ENCODE results near the gene CHIC2.

Gene CHIC2

GRCh38 chr4:54098375-54098774, 34.0 kb upstream of the CHIC2 start:
- peaks cover 25 to 100% (median 78%) of the 10 kb centered on the region in 5 experiments for H3K27me3 ChIP-seq (replicated peaks in 2 of 5; ENCODE audit: control insufficient read depth in 4 of 5, insufficient read depth in 5 of 5, low read length in 4 of 5)
- CTCF ChIA-PET, result interaction anchor here (1.1 to 2.7 kb wide), 3 partner anchors 12 to 168 kb away, joined by 3 to 9 read pairs (median 4); no protein-coding TSS in a partner anchor
- H3K4me3 ChIP-seq (ENCODE audit: control insufficient read depth in 1 of 7, extremely low read depth in 1 of 7, insufficient read depth in 4 of 7, low read depth in 2 of 7, low read length in 6 of 7), result no peak overlapping the region
- peaks cover 0 to 36% (median 28%) of the 10 kb centered on the region in 4 experiments for H3K4me1 ChIP-seq (ENCODE audit: control extremely low read depth in 1 of 4, control insufficient read depth in 4 of 4, insufficient read depth in 4 of 4, low read length in 3 of 4)
- DNase-seq, result no peak
- no peaks in the 10 kb centered on the region for H3K9me3 ChIP-seq (ENCODE audit: control extremely low read depth in 1 of 5, control insufficient read depth in 4 of 5, insufficient read depth in 2 of 5, low read depth in 1 of 5, low read length in 4 of 5)
- POLR2A ChIA-PET, result no interaction called here
- no peaks in the 10 kb centered on the region for H3K36me3 ChIP-seq (ENCODE audit: control insufficient read depth in 4 of 4, insufficient read depth in 4 of 4, low read length in 3 of 4)
- 27% methylated on average over 2 of the region's 5 CpGs for WGBS (ENCODE audit: insufficient coverage)
- no peak overlapping the region for H3K27ac ChIP-seq (ENCODE audit: insufficient read depth in 1 of 2, low read depth in 1 of 2, low read length in 2 of 2, poor library complexity in 1 of 2, severe bottlenecking in 2 of 2)

- CTCF ChIA-PET, result interaction anchor here (0.6 to 1.6 kb wide), 5 partner anchors 10 to 45 kb away, joined by 3 to 4 read pairs (median 3); no protein-coding TSS in a partner anchor
- H3K9me3 ChIP-seq (ENCODE audit: control extremely low read depth in 1 of 5, control insufficient read depth in 4 of 5, insufficient read depth in 2 of 5, low read depth in 1 of 5, low read length in 4 of 5), result no peaks in the 10 kb centered on the region
- POLR2A ChIA-PET, result no interaction called here
- no peak for DNase-seq
- WGBS (ENCODE audit: insufficient coverage), result 24% methylated on average over 5 of the region's 6 CpGs
- H3K36me3 ChIP-seq (ENCODE audit: control insufficient read depth in 4 of 4, insufficient read depth in 4 of 4, low read length in 3 of 4), result no peaks in the 10 kb centered on the region
- peaks cover 27 to 100% (median 78%) of the 10 kb centered on the region in 5 experiments for H3K27me3 ChIP-seq (replicated peaks in 2 of 5; ENCODE audit: control insufficient read depth in 4 of 5, insufficient read depth in 5 of 5, low read length in 4 of 5)
- no peak overlapping the region for H3K27ac ChIP-seq (ENCODE audit: insufficient read depth in 1 of 2, low read depth in 1 of 2, low read length in 2 of 2, poor library complexity in 1 of 2, severe bottlenecking in 2 of 2)
- H3K4me3 ChIP-seq (ENCODE audit: control insufficient read depth in 1 of 7, extremely low read depth in 1 of 7, insufficient read depth in 4 of 7, low read depth in 2 of 7, low read length in 6 of 7), result no peak overlapping the region
- peaks cover 0 to 41% (median 31%) of the 10 kb centered on the region in 4 experiments for H3K4me1 ChIP-seq (ENCODE audit: control extremely low read depth in 1 of 4, control insufficient read depth in 4 of 4, insufficient read depth in 4 of 4, low read length in 3 of 4)
Measured at GRCh38 chr4:54097152-54097551, 32.7 kb upstream of the CHIC2 start.

- no peak overlapping the region for H3K27ac ChIP-seq (ENCODE audit: insufficient read depth in 1 of 2, low read depth in 1 of 2, low read length in 2 of 2, poor library complexity in 1 of 2, severe bottlenecking in 2 of 2)
- H3K4me3 ChIP-seq (ENCODE audit: control insufficient read depth in 1 of 7, extremely low read depth in 1 of 7, insufficient read depth in 4 of 7, low read depth in 2 of 7, low read length in 6 of 7), result no peak overlapping the region
- no peaks in the 10 kb centered on the region for H3K36me3 ChIP-seq (ENCODE audit: control insufficient read depth in 4 of 4, insufficient read depth in 4 of 4, low read length in 3 of 4)
- H3K4me1 ChIP-seq (ENCODE audit: control extremely low read depth in 1 of 4, control insufficient read depth in 4 of 4, insufficient read depth in 4 of 4, low read length in 3 of 4), result peaks cover 2 to 44% (median 35%) of the 10 kb centered on the region in 4 experiments
- no peaks in the 10 kb centered on the region for H3K9me3 ChIP-seq (ENCODE audit: control extremely low read depth in 1 of 5, control insufficient read depth in 4 of 5, insufficient read depth in 2 of 5, low read depth in 1 of 5, low read length in 4 of 5)
- H3K27me3 ChIP-seq (replicated peaks in 2 of 5; ENCODE audit: control insufficient read depth in 4 of 5, insufficient read depth in 5 of 5, low read length in 4 of 5), result peaks cover 27 to 100% (median 73%) of the 10 kb centered on the region in 5 experiments
- CTCF ChIA-PET, result interaction anchor here (0.6 to 1.6 kb wide), 6 partner anchors 9 to 46 kb away, joined by 3 to 4 read pairs (median 4); no protein-coding TSS in a partner anchor
- DNase-seq, result no peak
- POLR2A ChIA-PET, result no interaction called here
- WGBS (ENCODE audit: insufficient coverage), result 14% methylated on average over 11 of the region's 13 CpGs
Measured at GRCh38 chr4:54096295-54096962, 32.0 kb upstream of the CHIC2 start.

- WGBS (ENCODE audit: insufficient coverage), result 16% methylated on average over 14 of the region's 19 CpGs
- H3K4me1 ChIP-seq (ENCODE audit: control extremely low read depth in 1 of 4, control insufficient read depth in 4 of 4, insufficient read depth in 4 of 4, low read length in 3 of 4), result peaks cover 4 to 38% (median 31%) of the 10 kb centered on the region in 4 experiments
- ChIA-PET CTCF (interaction anchor here (1.2 kb wide), 1 partner anchor 164 kb away, joined by 3 read pairs; no protein-coding TSS in a partner anchor), POLR2A (interaction anchor here (1.9 kb wide), 1 partner anchor 29 kb away, joined by 5 read pairs; no protein-coding TSS in a partner anchor)
- peaks cover 27 to 100% (median 77%) of the 10 kb centered on the region in 5 experiments for H3K27me3 ChIP-seq (replicated peaks in 2 of 5; ENCODE audit: control insufficient read depth in 4 of 5, insufficient read depth in 5 of 5, low read length in 4 of 5)
- H3K9me3 ChIP-seq (ENCODE audit: control extremely low read depth in 1 of 5, control insufficient read depth in 4 of 5, insufficient read depth in 2 of 5, low read depth in 1 of 5, low read length in 4 of 5), result no peaks in the 10 kb centered on the region
- H3K27ac ChIP-seq (ENCODE audit: insufficient read depth in 1 of 2, low read depth in 1 of 2, low read length in 2 of 2, poor library complexity in 1 of 2, severe bottlenecking in 2 of 2), result no peak overlapping the region
- H3K36me3 ChIP-seq (ENCODE audit: control insufficient read depth in 4 of 4, insufficient read depth in 4 of 4, low read length in 3 of 4), result no peaks in the 10 kb centered on the region
- DNase-seq, result no peak
- no peak overlapping the region for H3K4me3 ChIP-seq (ENCODE audit: control insufficient read depth in 1 of 7, extremely low read depth in 1 of 7, insufficient read depth in 4 of 7, low read depth in 2 of 7, low read length in 6 of 7)
Measured at GRCh38 chr4:54095110-54095825, 30.9 kb upstream of the CHIC2 start.

- DNase-seq, result no peak
- no peaks in the 10 kb centered on the region for H3K9me3 ChIP-seq (ENCODE audit: control extremely low read depth in 1 of 5, control insufficient read depth in 4 of 5, insufficient read depth in 2 of 5, low read depth in 1 of 5, low read length in 4 of 5)
- H3K36me3 ChIP-seq (ENCODE audit: control insufficient read depth in 4 of 4, insufficient read depth in 4 of 4, low read length in 3 of 4), result no peaks in the 10 kb centered on the region
- ChIA-PET CTCF (no interaction called here), POLR2A (interaction anchor here (1.9 kb wide), 1 partner anchor 28 kb away, joined by 5 read pairs; no protein-coding TSS in a partner anchor)
- H3K4me1 ChIP-seq (ENCODE audit: control extremely low read depth in 1 of 4, control insufficient read depth in 4 of 4, insufficient read depth in 4 of 4, low read length in 3 of 4), result peaks cover 4 to 31% (median 24%) of the 10 kb centered on the region in 4 experiments
- no peak overlapping the region for H3K4me3 ChIP-seq (ENCODE audit: control insufficient read depth in 1 of 7, extremely low read depth in 1 of 7, insufficient read depth in 4 of 7, low read depth in 2 of 7, low read length in 6 of 7)
- WGBS (ENCODE audit: insufficient coverage), result 17% methylated on average over 4 of the region's 6 CpGs
- peaks cover 27 to 92% (median 75%) of the 10 kb centered on the region in 5 experiments for H3K27me3 ChIP-seq (replicated peaks in 2 of 5; ENCODE audit: control insufficient read depth in 4 of 5, insufficient read depth in 5 of 5, low read length in 4 of 5)
- H3K27ac ChIP-seq (ENCODE audit: insufficient read depth in 1 of 2, low read depth in 1 of 2, low read length in 2 of 2, poor library complexity in 1 of 2, severe bottlenecking in 2 of 2), result no peak overlapping the region
Measured at GRCh38 chr4:54094451-54094850, 30.0 kb upstream of the CHIC2 start.

GRCh38 chr4:54093324-54094240, 29.2 kb upstream of the CHIC2 start:
- Histone ChIP-seq H3K4me3 (ENCODE audit: control insufficient read depth in 1 of 7, extremely low read depth in 1 of 7, insufficient read depth in 4 of 7, low read depth in 2 of 7, low read length in 6 of 7) (peak overlapping the region in 1 of 7 experiments; percentile 37), H3K36me3 (ENCODE audit: control insufficient read depth in 4 of 4, insufficient read depth in 4 of 4, low read length in 3 of 4) (no peaks in the 10 kb centered on the region), H3K9me3 (ENCODE audit: control extremely low read depth in 1 of 5, control insufficient read depth in 4 of 5, insufficient read depth in 2 of 5, low read depth in 1 of 5, low read length in 4 of 5) (no peaks in the 10 kb centered on the region), H3K27ac (ENCODE audit: insufficient read depth in 1 of 2, low read depth in 1 of 2, low read length in 2 of 2, poor library complexity in 1 of 2, severe bottlenecking in 2 of 2) (no peak overlapping the region), H3K27me3 (replicated peaks in 2 of 5; ENCODE audit: control insufficient read depth in 4 of 5, insufficient read depth in 5 of 5, low read length in 4 of 5) (peaks cover 23 to 87% (median 66%) of the 10 kb centered on the region in 5 experiments), H3K4me1 (ENCODE audit: control extremely low read depth in 1 of 4, control insufficient read depth in 4 of 4, insufficient read depth in 4 of 4, low read length in 3 of 4) (peaks cover 4 to 26% (median 20%) of the 10 kb centered on the region in 4 experiments)
- WGBS (ENCODE audit: insufficient coverage), result 6% methylated on average over 31 of the region's 37 CpGs
- POLR2A ChIA-PET, result no interaction called here
- CTCF ChIA-PET, result interaction anchor here (0.7 to 1.1 kb wide), 4 partner anchors 8 to 1431 kb away, joined by 3 to 5 read pairs (median 3); no protein-coding TSS in a partner anchor
- peak in 2 of 3 donors; percentile 58 to 59 for DNase-seq

Data from common myeloid progenitor, CD34-positive (primary cell).